Stimulated activated naive CD8-positive, alpha-beta T cell treated with anti-CD3 and anti-CD28 coated beads, Interleukin-15, amount 100 ng/mL, for 72 hours (primary cell): ENCODE measurements around the gene RAB3IL1.
"Not testable (repeated sequence)": the region's sequence is repeated elsewhere in the genome, so short reads cannot be mapped to it uniquely, and the experiment has no call there.

Source experiments
- ATAC-seq: fragments of 150-1000 bp; cut with Tn5 transposase; 2 replicates; pipeline ENCODE4 v1.10.0; 2021; ENCODE audit warnings: mild to moderate bottlenecking, moderate library complexity
- DNase-seq, 2 donors: peaks; one replicate each; pipeline ENCODE4 v3.0.0; 2021 to 2022
- H3K27ac Mint-ChIP-seq, 2 donors: one replicate each; pipeline ENCODE4 v1.8.0; 2022; ENCODE audit warnings: mild to moderate bottlenecking in 2 of 2, mixed read lengths in 2 of 2, moderate library complexity in 2 of 2
- H3K27me3 Mint-ChIP-seq: one replicate; pipeline ENCODE4 v1.8.0; 2022; ENCODE audit warnings: mixed read lengths
- H3K4me1 Mint-ChIP-seq: one replicate; pipeline ENCODE4 v1.8.0; 2022; ENCODE audit warnings: mild to moderate bottlenecking, mixed read lengths
- H3K4me3 Mint-ChIP-seq, 2 donors: one replicate each; pipeline ENCODE4 v1.8.0; 2022; ENCODE audit warnings: mild to moderate bottlenecking in 2 of 2, mixed read lengths in 2 of 2, moderate library complexity in 1 of 2
- H3K9me3 Mint-ChIP-seq, 2 donors: one replicate each; pipeline ENCODE4 v1.8.0; 2022; ENCODE audit warnings: mixed read lengths in 2 of 2

The RAB3IL1 gene

GRCh38 chr11:61892085-61892370, 25.3 kb downstream of the RAB3IL1 start:
- H3K27me3 Mint-ChIP-seq, result peaks cover 6% of the 10 kb centered on the region
- ATAC-seq (peak; percentile 72), DNase-seq (no peak)
- peak overlapping the region; percentile 66 to 74 for H3K4me3 Mint-ChIP-seq
- H3K9me3 Mint-ChIP-seq, result no peaks in the 10 kb centered on the region
- peaks cover 10% of the 10 kb centered on the region for H3K4me1 Mint-ChIP-seq
- H3K27ac Mint-ChIP-seq, result no peak overlapping the region

- peaks cover 6% of the 10 kb centered on the region for H3K27me3 Mint-ChIP-seq
Measured at GRCh38 chr11:61891331-61892084, 25.9 kb downstream of the RAB3IL1 start, which contains the start of gene FADS3. TSS of gene FADS3 (minus strand) at chr11:61891545. CDS start at chr11:61891381, 164 bp downstream.

GRCh38 chr11:61890529-61891330, 26.6 kb downstream of the RAB3IL1 start:
- peak in 1 of 2 donors; percentile 41 for DNase-seq

More at GRCh38 chr11:61891331-61892084, 25.9 kb downstream of the RAB3IL1 start, which contains the start of gene FADS3:
- H3K4me3 Mint-ChIP-seq, result peak within 1 kb of the TSS; percentile 96
- peak; percentile 71 for ATAC-seq
- DNase-seq, result peak; percentile 55 to 58
- peak within 1 kb of the TSS in 1 of 2 donors; percentile 84 for H3K27ac Mint-ChIP-seq
- H3K4me1 Mint-ChIP-seq, result peaks cover 10% of the 10 kb centered on the region
- H3K9me3 Mint-ChIP-seq, result no peaks in the 10 kb centered on the region

GRCh38 chr11:61889831-61890230, 27.5 kb downstream of the RAB3IL1 start:
- no peaks in the 10 kb centered on the region for H3K9me3 Mint-ChIP-seq
- no peak overlapping the region for H3K4me3 Mint-ChIP-seq
- peaks cover 10% of the 10 kb centered on the region for H3K4me1 Mint-ChIP-seq
- peak overlapping the region in 1 of 2 donors; percentile 27 for H3K27ac Mint-ChIP-seq
- peaks cover 6% of the 10 kb centered on the region for H3K27me3 Mint-ChIP-seq
- no peak for ATAC-seq
- DNase-seq, result no peak

More at GRCh38 chr11:61890529-61891330, 26.6 kb downstream of the RAB3IL1 start:
- Mint-ChIP-seq H3K27ac (peak overlapping the region in 1 of 2 donors; percentile 84), H3K9me3 (no peaks in the 10 kb centered on the region), H3K27me3 (peaks cover 6% of the 10 kb centered on the region), H3K4me1 (peaks cover 10% of the 10 kb centered on the region), H3K4me3 (peak overlapping the region; percentile 96)
- peak; percentile 53 for ATAC-seq

- no peaks in the 10 kb centered on the region for H3K9me3 Mint-ChIP-seq
- peaks cover 6% of the 10 kb centered on the region for H3K27me3 Mint-ChIP-seq
- no peak overlapping the region for H3K4me3 Mint-ChIP-seq
- ATAC-seq (no peak), DNase-seq (no peak)
- no peak overlapping the region for H3K27ac Mint-ChIP-seq
- H3K4me1 Mint-ChIP-seq, result peaks cover 10% of the 10 kb centered on the region
Measured at GRCh38 chr11:61888590-61888989, 28.8 kb downstream of the RAB3IL1 start.

GRCh38 chr11:61887839-61888494, 29.4 kb downstream of the RAB3IL1 start:
- no peak overlapping the region for H3K4me3 Mint-ChIP-seq
- H3K9me3 Mint-ChIP-seq, result no peaks in the 10 kb centered on the region
- no peak for DNase-seq
- H3K27ac Mint-ChIP-seq, result no peak overlapping the region
- peaks cover 6% of the 10 kb centered on the region for H3K27me3 Mint-ChIP-seq
- H3K4me1 Mint-ChIP-seq, result peaks cover 10% of the 10 kb centered on the region
- no peak for ATAC-seq

GRCh38 chr11:61886643-61887042, 30.7 kb downstream of the RAB3IL1 start:
- Mint-ChIP-seq H3K27ac (no peak overlapping the region), H3K4me3 (no peak overlapping the region)

GRCh38 chr11:61885784-61886580, 31.4 kb downstream of the RAB3IL1 start:
- ATAC-seq (no peak), DNase-seq (no peak)
- Mint-ChIP-seq H3K27me3 (no peaks in the 10 kb centered on the region), H3K4me3 (no peak overlapping the region), H3K4me1 (peaks cover 8% of the 10 kb centered on the region), H3K27ac (no peak overlapping the region), H3K9me3 (no peaks in the 10 kb centered on the region)

More at GRCh38 chr11:61886643-61887042, 30.7 kb downstream of the RAB3IL1 start:
- ATAC-seq (no peak), DNase-seq (no peak)
- H3K9me3 Mint-ChIP-seq, result no peaks in the 10 kb centered on the region
- peaks cover 10% of the 10 kb centered on the region for H3K4me1 Mint-ChIP-seq
- H3K27me3 Mint-ChIP-seq, result no peaks in the 10 kb centered on the region

GRCh38 chr11:61885166-61885778, 32.1 kb downstream of the RAB3IL1 start:
- DNase-seq, result no peak
- H3K4me1 Mint-ChIP-seq, result peaks cover 1% of the 10 kb centered on the region

GRCh38 chr11:61883947-61884346, 33.4 kb downstream of the RAB3IL1 start:
- Mint-ChIP-seq H3K27ac (peak overlapping the region in 1 of 2 donors; percentile 61), H3K9me3 (no peaks in the 10 kb centered on the region), H3K4me3 (no peak overlapping the region), H3K27me3 (no peaks in the 10 kb centered on the region), H3K4me1 (no peaks in the 10 kb centered on the region)
- ATAC-seq (no peak), DNase-seq (no peak)

More at GRCh38 chr11:61885166-61885778, 32.1 kb downstream of the RAB3IL1 start:
- Mint-ChIP-seq H3K27me3 (no peaks in the 10 kb centered on the region), H3K9me3 (no peaks in the 10 kb centered on the region), H3K4me3 (no peak overlapping the region), H3K27ac (peak overlapping the region in 1 of 2 donors; percentile 34)
- no peak for ATAC-seq

GRCh38 chr11:61883327-61883726, 34.0 kb downstream of the RAB3IL1 start:
- DNase-seq, result no peak
- no peaks in the 10 kb centered on the region for H3K4me1 Mint-ChIP-seq
- no peak overlapping the region for H3K4me3 Mint-ChIP-seq

GRCh38 chr11:61882879-61883278, 34.5 kb downstream of the RAB3IL1 start:
- DNase-seq, result no peak
- no peak overlapping the region for H3K27ac Mint-ChIP-seq
- no peak overlapping the region for H3K4me3 Mint-ChIP-seq
- H3K4me1 Mint-ChIP-seq, result no peaks in the 10 kb centered on the region
- no peaks in the 10 kb centered on the region for H3K27me3 Mint-ChIP-seq
- no peaks in the 10 kb centered on the region for H3K9me3 Mint-ChIP-seq
- no peak for ATAC-seq

More at GRCh38 chr11:61883327-61883726, 34.0 kb downstream of the RAB3IL1 start:
- H3K9me3 Mint-ChIP-seq, result no peaks in the 10 kb centered on the region
- H3K27ac Mint-ChIP-seq, result no peak overlapping the region
- H3K27me3 Mint-ChIP-seq, result no peaks in the 10 kb centered on the region
- no peak for ATAC-seq

GRCh38 chr11:61882267-61882666, 35.1 kb downstream of the RAB3IL1 start:
- not testable (repeated sequence) for ATAC-seq, H3K9me3 Mint-ChIP-seq, DNase-seq, H3K4me1 Mint-ChIP-seq, H3K4me3 Mint-ChIP-seq, H3K27ac Mint-ChIP-seq, H3K27me3 Mint-ChIP-seq

- Mint-ChIP-seq H3K27me3 (no peaks in the 10 kb centered on the region), H3K9me3 (no peaks in the 10 kb centered on the region), H3K4me3 (no peak overlapping the region), H3K27ac (peak overlapping the region in 1 of 2 donors; percentile 89), H3K4me1 (no peaks in the 10 kb centered on the region)
- ATAC-seq, result no peak
- no peak for DNase-seq
Measured at GRCh38 chr11:61881397-61881796, 36.0 kb downstream of the RAB3IL1 start.
